ENCODE results near the gene PPP2R2B.

Gene PPP2R2B

DNA sequence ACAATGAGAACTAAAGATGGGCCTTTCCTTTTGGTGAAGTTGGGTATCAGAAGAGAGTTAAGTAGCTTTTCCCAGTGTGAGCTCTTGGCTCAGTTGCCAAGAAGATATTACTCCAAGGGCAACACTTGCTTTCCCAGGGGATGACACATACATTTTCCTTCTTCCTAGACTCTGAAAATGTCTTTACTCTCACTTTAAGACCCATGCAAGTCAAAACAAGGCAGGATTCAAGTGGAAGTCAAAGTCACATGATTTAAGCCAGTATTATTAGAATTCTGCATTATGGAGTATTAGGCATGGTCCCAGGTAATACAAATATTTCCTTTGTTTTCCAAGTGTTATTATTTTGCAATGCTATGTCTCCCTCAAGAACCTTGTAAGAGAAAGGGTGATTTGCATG is 175.1 kb downstream of the PPP2R2B start:
- DNase-seq (ENCODE audit: low read depth in 2 of 2), result no peak

DNA sequence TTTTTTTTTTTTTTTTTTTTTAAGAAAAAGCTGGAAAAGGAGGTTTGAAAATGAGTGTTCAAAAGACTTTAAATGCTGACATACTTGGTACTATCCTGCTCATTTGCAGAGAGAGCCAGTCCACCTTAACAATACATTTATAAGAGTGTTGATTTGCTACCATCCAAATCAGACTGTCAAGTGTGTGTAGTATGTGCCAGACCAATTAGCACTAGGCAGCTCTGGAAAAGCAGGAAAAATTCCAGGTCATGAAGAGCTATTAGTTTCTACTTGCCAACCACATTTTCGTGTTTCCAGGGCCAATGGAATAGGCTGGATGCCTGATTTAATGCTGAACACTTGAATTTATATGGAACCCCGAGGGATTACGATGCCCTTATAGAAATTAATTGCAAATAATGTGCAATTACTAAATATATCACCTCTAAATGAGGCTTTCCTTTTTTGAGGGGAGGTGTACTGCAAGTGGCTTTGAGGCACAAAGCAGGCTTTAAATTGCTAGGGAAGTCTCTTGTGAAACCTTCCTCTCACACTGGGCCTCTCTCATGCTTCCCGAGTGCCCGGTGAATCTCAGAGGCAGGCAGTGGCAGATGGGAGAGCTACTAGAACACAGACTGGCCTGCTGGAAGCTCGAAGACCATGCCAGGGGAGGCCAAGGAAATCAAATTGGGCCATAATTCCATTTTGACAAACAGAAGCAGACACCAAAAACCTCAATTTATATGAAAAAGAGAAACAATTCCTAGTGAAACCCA is 178.7 kb downstream of the PPP2R2B start:
- DNase-seq (ENCODE audit: low read depth in 2 of 2), result no peak

DNA sequence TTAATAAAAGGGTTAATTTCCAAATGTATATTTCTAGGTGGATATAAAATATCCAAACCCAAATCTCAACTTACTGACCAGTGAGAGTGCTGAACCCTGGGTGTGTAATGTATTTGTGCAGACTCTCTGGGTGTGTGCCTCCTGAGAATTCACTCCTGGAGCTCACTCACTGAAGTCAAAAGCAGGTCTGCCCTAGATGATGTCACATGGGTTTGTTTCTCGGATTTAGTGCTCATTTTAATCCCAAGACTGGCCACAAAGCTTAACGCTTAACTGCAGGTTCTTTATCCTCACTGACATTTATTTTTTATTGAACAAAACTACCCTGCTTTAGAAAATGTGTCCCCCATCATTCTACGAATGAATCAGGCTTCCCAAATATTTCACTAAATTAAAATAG is 179.4 kb downstream of the PPP2R2B start:
- no peak for DNase-seq (ENCODE audit: low read depth in 2 of 2)

DNA sequence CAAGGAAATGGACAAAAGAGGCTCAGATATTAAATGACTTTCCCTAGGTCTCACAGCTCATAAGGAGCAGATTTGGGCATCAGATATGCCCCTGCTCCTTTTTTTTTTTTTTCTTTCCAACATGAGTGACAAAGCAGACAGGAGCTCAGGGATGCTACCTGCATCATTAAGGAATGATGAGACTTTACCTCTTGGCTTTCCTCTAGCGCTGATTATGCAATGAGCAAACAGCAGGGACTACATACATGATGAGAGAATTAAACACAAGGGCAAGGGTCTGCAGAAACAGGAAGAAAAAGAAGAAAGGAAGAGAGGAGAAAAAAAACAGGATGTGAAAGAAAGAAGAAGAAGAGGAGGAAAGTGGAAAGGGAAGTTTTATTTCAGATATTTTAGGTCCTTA is 179.9 kb downstream of the PPP2R2B start:
- DNase-seq (ENCODE audit: low read depth in 2 of 2), result no peak

DNA sequence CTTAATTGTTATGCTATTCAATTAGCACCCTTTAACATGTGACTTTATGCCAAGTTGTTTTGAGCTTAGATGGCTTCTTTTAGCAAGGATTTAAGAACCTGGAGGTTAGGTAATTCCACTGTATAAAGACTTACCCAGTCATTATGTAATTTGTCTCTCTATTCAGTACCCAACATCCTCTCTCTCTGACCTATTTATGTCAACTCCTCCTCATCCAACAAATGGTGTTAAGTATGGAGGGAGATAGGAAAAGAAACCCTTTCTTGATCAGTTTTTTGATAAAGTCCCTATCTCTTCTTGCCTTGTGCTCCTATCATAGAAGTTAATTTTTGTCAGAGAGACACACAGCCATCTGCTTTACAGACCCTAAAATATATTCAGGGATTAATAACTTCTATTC is 181.3 kb downstream of the PPP2R2B start:
- no peak for DNase-seq (ENCODE audit: low read depth in 2 of 2)

DNA sequence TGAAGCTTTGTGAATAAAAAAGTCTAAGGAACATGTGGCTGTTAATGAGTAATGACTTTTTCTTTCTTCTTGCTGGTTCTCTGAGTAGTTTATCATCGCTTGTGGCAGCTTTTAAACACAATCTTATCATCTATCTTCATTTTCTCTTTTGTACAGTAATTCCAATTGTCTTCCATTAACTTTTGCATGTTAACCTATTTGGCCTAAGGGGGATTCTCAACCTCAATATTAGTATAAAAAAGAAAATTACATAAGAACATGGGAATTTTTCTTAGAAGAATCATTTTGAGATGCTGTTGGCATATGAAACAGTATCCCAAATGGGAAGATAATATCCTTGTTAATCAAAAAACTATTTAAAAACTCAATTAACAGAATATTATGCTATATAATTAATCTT is 182.9 kb downstream of the PPP2R2B start:
- DNase-seq (ENCODE audit: low read depth in 2 of 2), result no peak

DNA sequence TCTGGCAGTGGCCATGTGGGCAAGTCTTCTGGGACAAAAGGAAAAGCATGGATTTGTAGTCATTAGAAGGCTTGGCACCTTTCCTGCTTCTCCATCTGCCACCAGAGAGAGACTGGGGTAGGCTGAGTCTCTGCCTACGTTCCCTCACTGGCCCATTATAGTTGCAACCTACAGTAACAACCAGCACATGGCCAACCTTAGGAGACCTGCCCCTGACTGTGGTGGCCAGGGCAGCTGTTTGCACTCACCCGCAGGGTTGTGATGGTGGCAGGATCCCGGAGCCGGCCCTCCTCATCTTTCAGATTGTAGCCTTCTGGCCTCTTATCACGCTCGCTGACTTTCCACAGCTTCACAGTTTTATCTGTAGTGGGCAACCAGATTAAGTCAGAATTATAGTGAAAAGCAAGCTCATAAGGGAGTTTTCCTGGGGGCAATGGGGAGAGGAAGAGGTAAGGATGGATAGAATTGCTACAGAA is 187.6 kb downstream of the PPP2R2B start:
- no peak for DNase-seq (ENCODE audit: low read depth in 2 of 2)

DNA sequence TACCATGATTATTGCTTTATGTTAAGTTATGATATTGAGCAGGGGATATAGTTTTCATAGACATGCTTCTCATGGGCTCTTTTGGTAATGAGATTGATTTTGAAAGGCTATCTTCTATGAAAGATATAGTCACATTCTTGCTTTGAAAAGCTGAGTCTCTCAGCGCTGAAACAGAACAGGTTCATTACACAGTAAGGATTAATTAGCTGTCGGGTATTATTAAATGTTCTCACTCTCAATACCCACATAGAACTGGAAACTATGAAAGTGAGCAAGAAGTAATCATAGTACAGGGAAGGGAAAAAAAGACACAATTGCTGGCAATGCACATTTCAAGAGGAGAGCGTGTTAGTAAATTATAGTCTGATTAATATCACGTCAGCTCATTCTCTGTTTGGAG is 190.9 kb downstream of the PPP2R2B start:
- DNase-seq (ENCODE audit: low read depth in 2 of 2), result no peak

DNA sequence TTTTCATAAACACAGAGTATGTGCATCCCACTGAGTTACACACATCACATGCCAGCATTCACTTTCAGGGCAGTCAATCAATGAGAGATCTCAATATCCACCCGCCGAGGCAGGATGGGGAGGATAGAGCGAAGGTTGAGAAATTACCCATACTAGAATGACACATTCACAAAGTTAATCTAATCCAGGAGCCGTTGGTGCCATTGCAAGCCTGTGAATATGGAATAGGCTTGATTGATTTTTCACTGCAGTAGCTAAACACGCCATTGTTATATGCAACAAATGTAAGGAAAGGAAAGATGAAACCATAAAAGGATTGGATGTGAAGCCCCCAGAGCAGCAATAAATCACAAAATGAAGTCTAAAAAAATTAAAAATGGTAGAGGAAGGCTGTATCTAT is 194.7 kb downstream of the PPP2R2B start:
- DNase-seq (ENCODE audit: low read depth in 2 of 2), result no peak

DNA sequence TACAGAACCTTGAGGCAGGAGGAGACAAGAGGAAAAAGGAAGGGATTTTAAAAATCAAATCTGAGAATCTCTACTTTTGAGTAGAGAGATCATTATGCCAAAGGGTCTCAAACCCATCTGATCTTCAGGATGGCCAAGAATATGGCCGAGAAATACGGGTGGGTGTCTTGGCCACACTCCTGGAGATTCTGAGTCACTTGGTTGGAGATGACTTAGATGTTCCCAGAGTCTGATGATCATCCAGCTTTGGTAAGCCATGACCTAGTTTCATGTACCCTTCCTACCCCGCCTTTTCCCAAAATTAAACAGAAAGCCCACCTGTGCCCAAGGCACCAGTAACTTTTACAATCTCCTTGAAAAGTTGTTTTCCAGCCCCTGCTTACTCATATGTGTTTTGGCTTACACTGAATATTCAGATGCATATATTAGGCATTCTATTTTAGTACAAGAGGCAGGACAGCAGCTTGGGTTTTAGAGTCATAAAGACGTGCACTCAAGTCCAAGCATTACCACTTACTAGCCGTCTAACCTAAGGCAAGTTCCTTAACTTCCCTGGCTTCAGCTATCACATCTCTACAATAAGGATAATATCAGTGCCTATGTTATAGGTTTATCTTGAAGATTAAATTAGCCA is 195.5 kb downstream of the PPP2R2B start:
- no peak for DNase-seq (ENCODE audit: low read depth in 2 of 2)

DNA sequence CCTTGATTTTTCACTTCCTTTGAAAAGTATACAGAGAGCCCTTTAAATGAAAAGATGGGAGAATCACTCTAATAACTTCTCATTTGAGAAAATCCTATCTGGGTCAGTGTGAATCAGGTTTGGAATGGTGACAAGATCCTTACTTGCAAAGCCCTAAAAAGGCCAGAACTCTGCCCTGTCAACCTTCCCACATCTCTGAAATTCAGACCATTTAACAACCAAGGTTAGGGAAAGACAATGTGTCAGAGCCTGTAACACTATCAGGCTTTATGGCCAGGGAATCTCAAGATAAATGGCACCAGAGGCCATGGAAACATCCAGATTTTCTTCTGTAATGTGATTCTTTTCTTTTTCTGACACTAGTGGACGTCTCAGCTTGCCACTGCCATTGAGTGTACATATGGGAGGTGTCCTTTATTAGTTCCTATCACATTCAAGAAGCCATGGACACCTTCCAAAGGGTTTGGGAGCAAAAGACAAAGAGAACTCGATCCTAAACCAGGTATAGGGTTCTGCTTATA is 196.9 kb downstream of the PPP2R2B start:
- DNase-seq (ENCODE audit: low read depth in 2 of 2), result no peak

DNA sequence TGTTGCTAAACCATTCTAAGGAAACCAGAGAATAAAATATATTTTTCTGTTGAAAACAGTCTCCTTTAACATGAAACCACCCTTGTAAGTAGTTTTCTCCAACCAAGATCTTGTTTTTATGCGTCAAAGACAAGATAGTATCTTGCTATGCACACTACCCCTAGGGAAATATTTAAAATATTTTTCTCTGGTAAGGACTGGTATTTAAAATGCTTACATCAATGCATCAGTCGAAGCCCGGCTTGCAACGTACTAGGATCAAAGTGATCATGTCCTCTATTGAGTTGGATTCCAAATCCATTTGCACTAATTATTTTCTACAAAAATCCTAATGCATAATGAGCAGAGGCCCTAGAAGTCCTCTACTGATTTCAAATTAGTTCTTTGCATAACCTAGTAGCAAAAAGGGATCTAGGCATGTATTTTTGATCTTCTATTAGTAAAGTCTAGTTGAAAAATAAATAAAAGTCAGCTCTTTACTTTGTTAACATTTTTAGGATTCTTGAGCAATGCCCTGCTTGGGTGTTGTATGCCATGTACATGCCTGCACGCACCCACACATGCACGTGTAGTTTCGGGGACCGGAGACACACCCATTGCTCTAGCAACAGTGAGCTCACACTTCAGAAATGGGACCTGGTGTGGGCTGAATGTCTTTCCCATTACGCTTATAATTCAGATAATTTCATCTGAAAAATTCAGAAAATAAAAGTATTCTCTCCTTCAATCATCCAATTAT is 197.5 kb downstream of the PPP2R2B start:
- DNase-seq (ENCODE audit: low read depth in 2 of 2), result no peak

DNA sequence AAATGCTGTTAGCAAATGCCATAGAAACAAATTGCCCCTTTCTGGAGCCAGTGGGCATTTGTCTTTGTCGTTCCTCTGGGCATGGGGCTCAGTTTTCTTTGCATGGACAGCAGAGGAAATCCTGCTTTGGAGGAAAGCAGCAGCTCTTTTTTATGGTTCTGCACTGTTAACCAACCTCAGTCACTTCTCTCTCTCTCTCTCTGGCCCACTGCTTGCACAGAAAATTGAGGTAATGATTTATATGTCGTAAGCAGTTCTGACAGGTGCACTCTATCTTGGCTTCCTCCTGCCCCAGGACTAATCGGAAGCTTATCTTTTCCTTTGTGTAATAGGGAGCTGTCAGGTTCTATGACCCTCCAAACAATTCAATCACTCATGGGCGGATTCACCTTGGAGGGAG is 202.9 kb downstream of the PPP2R2B start:
- DNase-seq (ENCODE audit: low read depth in 2 of 2), result no peak

DNA sequence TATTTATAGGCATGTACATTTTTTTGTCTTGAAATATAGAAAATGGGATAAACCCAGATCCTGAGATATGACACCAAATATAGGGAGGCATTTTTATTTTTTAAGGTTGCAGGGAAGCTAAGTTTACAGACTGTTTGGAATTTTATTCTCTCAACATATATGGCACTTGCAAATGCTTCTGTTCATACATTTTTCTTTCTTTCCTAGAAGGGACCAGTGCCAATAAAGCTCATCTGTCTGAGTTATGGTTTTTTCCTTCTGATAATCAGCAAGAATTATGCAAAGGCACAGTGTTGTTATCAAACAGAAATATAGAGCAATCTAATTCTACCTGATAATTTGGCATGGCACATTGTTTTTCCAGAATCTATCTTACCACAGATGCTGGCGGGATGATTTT is 205.7 kb downstream of the PPP2R2B start:
- no peak for DNase-seq (ENCODE audit: low read depth in 2 of 2)

DNA sequence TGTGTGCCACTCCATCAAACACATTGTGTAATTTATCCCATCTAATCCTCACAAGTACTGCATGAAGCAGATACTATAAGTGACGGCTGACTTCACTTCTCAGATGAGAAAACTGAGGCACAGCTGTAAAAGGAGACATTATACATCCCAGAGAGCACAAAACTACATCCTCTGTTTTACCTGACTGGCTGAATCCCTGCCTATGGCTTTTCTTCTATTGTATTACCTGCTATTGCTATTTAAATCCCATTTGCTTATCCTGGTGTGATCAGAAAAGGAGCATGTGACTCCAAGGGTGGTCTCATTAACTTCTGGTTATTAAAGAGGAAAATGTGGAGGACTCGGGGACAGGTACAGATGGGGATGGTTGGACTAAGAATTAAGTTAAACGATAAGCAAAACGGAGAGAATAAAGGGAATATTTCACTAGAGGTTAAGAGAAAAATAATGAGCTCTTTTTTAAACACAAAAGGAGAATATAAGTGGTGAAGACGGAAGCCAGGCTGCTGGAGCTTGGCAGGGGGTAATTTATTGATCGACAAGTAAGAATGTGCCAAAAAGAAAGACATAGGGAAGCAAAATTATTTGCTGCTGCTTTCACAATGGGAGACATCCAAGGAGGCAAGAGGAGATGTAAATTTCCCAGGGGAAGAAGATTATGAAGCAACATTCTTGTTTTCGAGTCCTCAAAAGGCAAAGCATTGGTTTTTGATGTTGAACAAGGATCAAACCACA is 206.8 kb downstream of the PPP2R2B start:
- no peak for DNase-seq (ENCODE audit: low read depth in 2 of 2)

DNA sequence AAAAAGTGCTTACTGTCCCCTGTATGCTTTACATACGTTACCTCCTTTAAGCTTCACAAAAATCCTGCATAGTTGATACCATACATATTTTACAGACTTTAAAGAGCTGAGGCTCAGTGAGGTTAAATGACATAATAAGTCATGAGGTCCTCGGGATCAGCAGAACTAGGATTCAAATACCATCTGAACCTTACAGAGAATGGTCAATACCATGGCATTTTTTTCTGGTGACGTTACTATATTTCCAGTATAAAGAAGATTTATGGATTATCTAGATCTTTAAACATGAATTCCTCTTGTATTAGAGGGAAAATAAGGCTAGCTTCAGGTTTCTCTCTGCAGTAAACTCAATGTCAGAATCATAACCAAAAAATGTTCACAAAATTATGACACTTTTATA is 208.9 kb downstream of the PPP2R2B start:
- DNase-seq (ENCODE audit: low read depth in 2 of 2), result no peak

DNA sequence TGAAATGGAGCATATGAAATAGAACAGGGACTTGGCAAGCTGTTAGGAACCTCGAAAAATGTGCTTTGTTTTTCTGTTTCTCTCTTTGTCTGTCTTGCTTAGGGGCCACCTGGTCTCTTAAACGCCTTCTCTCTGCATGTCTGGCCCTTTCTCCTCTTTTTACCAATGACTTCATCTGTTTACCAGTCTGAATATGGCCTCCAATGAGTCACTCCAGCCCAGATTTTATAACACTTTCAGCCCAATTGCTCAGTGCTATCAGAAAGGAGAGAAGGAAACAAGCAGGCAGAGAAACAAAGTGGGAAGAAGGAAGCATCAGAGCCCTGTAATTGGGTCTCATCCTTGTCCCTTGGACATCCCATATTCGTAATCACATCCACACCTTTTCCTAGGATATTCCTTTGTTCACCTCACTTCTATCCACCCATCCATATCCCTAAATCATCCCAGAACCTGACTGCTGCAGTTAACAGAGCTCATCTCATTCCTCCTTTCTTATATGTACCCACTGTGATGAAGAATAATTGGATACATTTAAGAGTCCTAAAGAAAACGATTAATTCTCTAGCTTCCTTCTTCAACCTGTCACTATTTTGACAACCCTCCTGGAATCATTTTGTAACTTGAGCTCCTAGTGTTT is 210.8 kb downstream of the PPP2R2B start:
- no peak for DNase-seq (ENCODE audit: low read depth in 2 of 2)

DNA sequence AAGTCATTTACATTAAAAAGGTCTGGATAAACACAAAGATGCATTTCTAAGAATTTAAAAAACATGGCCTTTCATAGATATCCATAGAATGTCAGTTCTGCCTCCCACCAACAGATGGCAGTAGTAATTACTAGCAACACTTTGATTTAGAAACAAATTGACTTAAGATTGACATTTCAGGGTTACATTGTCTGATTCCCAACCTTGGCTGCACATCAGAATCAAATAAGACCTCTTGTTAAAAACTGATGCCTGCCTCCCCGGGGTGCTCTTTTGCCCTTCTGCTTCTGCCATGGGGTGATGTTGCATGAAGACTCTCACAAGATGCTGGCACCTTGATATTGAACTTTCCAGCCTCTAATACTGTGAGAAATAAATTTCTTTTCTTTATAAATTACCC is 216.3 kb downstream of the PPP2R2B start:
- no peak for DNase-seq (ENCODE audit: low read depth in 2 of 2)

DNA sequence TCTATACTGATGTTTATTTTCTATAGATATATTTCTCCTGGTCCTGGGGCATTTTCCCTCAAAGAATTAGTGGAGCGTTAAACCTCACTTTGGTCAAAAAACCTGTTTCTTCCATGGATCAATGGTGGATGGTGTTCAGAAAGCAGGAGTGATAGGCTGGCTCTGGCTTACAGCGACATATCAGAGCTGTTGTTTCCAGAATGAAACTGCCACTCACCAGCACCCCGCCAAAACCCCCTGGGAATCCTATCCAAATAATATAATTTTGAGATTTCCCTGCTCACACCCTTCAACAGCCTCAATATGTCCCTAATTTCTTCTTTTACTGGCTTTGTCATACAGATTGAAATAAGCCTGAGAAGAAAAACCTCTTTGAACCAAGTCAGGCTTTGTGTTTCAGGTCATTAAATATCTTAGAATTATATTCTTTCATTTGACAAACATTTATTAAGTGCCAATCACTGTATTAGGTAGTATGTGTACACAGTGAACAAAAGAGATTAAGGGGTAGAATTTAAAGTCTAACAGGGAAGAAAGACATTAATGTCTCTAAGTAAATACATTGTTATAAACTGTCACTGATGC is 218.1 kb downstream of the PPP2R2B start:
- DNase-seq (ENCODE audit: low read depth in 2 of 2), result no peak

DNA sequence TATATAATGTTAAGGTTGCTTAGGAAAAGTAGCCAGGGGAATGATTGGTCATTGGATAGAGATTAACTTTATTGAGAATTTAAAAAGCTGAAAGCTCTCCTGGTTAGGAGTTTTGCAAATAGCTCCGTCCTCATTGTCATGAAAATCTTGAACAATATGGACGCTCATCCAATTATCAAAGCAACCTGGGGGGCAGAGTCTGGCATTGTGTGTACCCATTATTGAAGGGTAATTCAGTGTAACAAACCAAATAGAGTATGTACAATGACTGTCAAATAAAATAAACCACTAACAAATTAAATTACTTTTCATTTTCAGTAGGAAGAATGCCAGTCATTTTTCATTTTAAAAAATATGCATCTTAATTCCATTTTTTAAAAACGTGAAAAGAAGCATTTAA is 218.6 kb downstream of the PPP2R2B start:
- DNase-seq (ENCODE audit: low read depth in 2 of 2), result no peak

DNA sequence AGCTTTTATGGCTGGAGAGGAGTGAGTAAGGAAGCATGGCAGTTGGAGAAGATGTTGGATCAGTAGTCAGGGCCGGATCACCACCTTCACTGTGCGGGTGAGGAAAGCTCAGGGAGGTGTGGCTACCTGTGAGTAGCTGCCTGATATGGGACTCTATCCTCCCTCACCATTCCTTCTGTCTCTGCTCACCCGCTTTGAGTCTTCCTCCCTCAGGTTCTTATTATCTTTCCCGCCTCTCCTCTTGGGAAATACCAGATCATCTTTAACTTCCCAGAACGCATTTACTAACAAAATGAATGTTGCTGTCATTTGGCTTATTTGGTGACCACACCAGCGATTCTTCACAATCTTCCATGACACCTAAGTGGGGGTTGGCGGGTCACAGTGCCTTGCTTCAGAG is 221.9 kb downstream of the PPP2R2B start:
- DNase-seq (ENCODE audit: low read depth in 2 of 2), result no peak
